Measurements from ENCODE around the gene ACOXL.

Gene ACOXL

GRCh38 chr2:110858993-110859701 lies 126.8 kb downstream of the ACOXL start:
- Histone ChIP-seq H3K27me3 (ENCODE audit: low read length) (no peaks in the 10 kb centered on the region), H3K4me3 (ENCODE audit: insufficient read depth, low read length, poor library complexity, severe bottlenecking) (no peak overlapping the region), H2AFZ (ENCODE audit: low read depth, low read length, severe bottlenecking) (no peak overlapping the region), H3K9me3 (ENCODE audit: insufficient read depth, low read length) (no peaks in the 10 kb centered on the region), H3K27ac (ENCODE audit: low read depth, low read length) (no peak overlapping the region), H3K4me2 (ENCODE audit: low read depth, low read length, poor library complexity, severe bottlenecking) (peak overlapping the region; percentile 36), H3K36me3 (ENCODE audit: low read length) (no peaks in the 10 kb centered on the region), H3K79me2 (ENCODE audit: insufficient read depth, low read length) (no peaks in the 10 kb centered on the region), H3K9ac (ENCODE audit: low read length) (no peak overlapping the region), H3K9me2 (replicated peaks; ENCODE audit: insufficient read depth, low read length) (no peaks in the 10 kb centered on the region), H4K20me1 (ENCODE audit: low read depth, low read length) (no peaks in the 10 kb centered on the region), H3F3A (ENCODE audit: insufficient read depth) (no peaks in the 10 kb centered on the region)
- TF ChIP-seq, protein P1, sequence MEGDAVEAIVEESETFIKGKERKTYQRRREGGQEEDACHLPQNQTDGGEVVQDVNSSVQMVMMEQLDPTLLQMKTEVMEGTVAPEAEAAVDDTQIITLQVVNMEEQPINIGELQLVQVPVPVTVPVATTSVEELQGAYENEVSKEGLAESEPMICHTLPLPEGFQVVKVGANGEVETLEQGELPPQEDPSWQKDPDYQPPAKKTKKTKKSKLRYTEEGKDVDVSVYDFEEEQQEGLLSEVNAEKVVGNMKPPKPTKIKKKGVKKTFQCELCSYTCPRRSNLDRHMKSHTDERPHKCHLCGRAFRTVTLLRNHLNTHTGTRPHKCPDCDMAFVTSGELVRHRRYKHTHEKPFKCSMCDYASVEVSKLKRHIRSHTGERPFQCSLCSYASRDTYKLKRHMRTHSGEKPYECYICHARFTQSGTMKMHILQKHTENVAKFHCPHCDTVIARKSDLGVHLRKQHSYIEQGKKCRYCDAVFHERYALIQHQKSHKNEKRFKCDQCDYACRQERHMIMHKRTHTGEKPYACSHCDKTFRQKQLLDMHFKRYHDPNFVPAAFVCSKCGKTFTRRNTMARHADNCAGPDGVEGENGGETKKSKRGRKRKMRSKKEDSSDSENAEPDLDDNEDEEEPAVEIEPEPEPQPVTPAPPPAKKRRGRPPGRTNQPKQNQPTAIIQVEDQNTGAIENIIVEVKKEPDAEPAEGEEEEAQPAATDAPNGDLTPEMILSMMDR (IDR thresholded peaks at IDR 0.05; ENCODE audit: insufficient read depth, low read length, poor library complexity, severe bottlenecking): no peak
- TF ChIP-seq EZH2phosphoT487 (conservative IDR thresholded peaks at IDR 0.05; ENCODE audit: low read length): no peak

DNA sequence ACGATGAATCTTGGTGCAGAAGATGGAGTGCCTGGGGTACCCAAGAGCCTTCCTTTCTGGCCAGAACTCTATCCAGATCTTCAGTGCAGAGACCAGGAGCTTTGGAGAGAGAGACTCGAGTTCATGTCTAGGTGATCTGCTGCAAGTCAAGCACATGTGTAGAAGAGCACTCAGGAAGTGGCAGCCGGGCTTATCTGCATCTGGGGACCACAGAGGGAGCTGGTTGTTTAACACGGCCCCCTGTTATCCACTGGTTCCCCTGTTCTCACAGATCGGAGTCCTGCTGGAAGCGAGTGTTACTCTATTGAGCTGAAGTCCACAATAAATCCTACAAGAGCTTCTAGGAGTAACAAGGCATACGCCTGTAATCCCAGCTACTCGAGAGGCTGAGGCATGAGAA lies 128.3 kb downstream of the ACOXL start:
- Histone ChIP-seq H3K4me2 (ENCODE audit: low read depth, low read length, poor library complexity, severe bottlenecking) (no peak overlapping the region), H3K4me3 (ENCODE audit: insufficient read depth, low read length, poor library complexity, severe bottlenecking) (no peak overlapping the region), H3K36me3 (ENCODE audit: low read length) (no peaks in the 10 kb centered on the region), H3K27me3 (ENCODE audit: low read length) (no peaks in the 10 kb centered on the region), H2AFZ (ENCODE audit: low read depth, low read length, severe bottlenecking) (no peak overlapping the region), H3K9me3 (ENCODE audit: insufficient read depth, low read length) (no peaks in the 10 kb centered on the region), H3K9ac (ENCODE audit: low read length) (no peak overlapping the region), H4K20me1 (ENCODE audit: low read depth, low read length) (no peaks in the 10 kb centered on the region), H3K9me2 (replicated peaks; ENCODE audit: insufficient read depth, low read length) (no peaks in the 10 kb centered on the region), H3K27ac (ENCODE audit: low read depth, low read length) (no peak overlapping the region), H3K79me2 (ENCODE audit: insufficient read depth, low read length) (no peaks in the 10 kb centered on the region), H3F3A (ENCODE audit: insufficient read depth) (no peaks in the 10 kb centered on the region)
- TF ChIP-seq, protein P1 (IDR thresholded peaks at IDR 0.05; ENCODE audit: insufficient read depth, low read length, poor library complexity, severe bottlenecking): no peak

DNA sequence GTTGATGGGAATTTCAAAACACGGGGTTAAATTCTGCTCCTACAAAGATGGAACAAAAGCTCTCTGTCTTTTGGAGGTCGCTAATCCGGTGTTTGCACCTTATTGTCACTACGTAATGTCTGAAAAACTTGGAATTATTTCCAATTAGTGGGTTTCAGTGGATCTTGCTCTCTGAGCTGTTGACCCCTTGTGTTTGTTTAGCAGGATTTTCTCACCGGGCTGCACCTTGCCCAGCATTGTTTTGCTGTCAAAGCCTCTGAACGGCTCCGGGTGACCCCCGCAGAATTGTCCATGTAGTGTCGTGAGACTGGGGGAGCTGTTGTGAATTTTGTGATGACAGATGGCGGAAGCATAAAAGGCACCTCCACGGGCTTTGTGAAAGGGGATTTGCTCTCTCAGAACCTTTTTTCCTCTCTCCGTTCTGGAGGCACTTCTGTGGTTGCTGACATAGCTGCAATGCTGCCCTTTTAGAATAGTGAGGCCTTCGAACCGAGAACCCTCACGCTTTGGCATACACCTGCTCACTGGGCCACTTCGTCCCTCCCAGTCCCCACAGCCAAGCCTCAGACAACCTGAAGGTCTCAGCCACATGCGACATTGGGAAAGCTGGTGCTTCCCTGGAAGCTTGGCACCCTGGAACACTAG lies 129.4 kb downstream of the ACOXL start:
- no peaks in the 10 kb centered on the region for H4K20me1 ChIP-seq (ENCODE audit: low read depth, low read length)
- no peaks in the 10 kb centered on the region for H3K9me3 ChIP-seq (ENCODE audit: insufficient read depth, low read length)
- H3F3A ChIP-seq (ENCODE audit: insufficient read depth): no peaks in the 10 kb centered on the region
- H3K4me2 ChIP-seq (ENCODE audit: low read depth, low read length, poor library complexity, severe bottlenecking): no peak overlapping the region
- H2AFZ ChIP-seq (ENCODE audit: low read depth, low read length, severe bottlenecking): no peak overlapping the region
- no peak overlapping the region for H3K27ac ChIP-seq (ENCODE audit: low read depth, low read length)
- no peaks in the 10 kb centered on the region for H3K9me2 ChIP-seq (replicated peaks; ENCODE audit: insufficient read depth, low read length)
- no peak overlapping the region for H3K9ac ChIP-seq (ENCODE audit: low read length)
- H3K79me2 ChIP-seq (ENCODE audit: insufficient read depth, low read length): no peaks in the 10 kb centered on the region
- H3K36me3 ChIP-seq (ENCODE audit: low read length): no peaks in the 10 kb centered on the region
- no peak overlapping the region for H3K4me3 ChIP-seq (ENCODE audit: insufficient read depth, low read length, poor library complexity, severe bottlenecking)
- H3K27me3 ChIP-seq (ENCODE audit: low read length): no peaks in the 10 kb centered on the region
- TF ChIP-seq, protein P1 (IDR thresholded peaks at IDR 0.05; ENCODE audit: insufficient read depth, low read length, poor library complexity, severe bottlenecking): no peak
- no peak for TF ChIP-seq EZH2phosphoT487 (conservative IDR thresholded peaks at IDR 0.05; ENCODE audit: low read length)
